HG03039 (cell line): ENCODE measurements around the gene KCTD11.

ENCODE experiments used
- ATAC-seq: cut with Tn5 transposase; IDR thresholded peaks from one replicate; pipeline ENCODE4 v1.9.1; 2021; ENCODE audit warnings: mild to moderate bottlenecking, moderate library complexity; ENCODE audit not compliant: unreplicated experiment

Gene KCTD11

GRCh38 chr17:7351665-7352502 is at the start of gene KCTD11:
TSS of gene KCTD11 (plus strand) at chr17:7352162.
- ATAC-seq, result peak; percentile 50

- no peak for ATAC-seq
These were observed 47.8 kb upstream of the KCTD11 start for GRCh38 chr17:7304179-7304578.

GRCh38 chr17:7306911-7307685 is 44.9 kb upstream of the KCTD11 start, which contains the start of gene EIF5A:
TSS of gene EIF5A (plus strand) at chr17:7307628. CDS start at chr17:7309636, 2,008 bp downstream.
- ATAC-seq, result peak; percentile 64

- ATAC-seq, result no peak
These were observed 44.0 kb upstream of the KCTD11 start for GRCh38 chr17:7307686-7308624.

GRCh38 chr17:7308625-7309433 is 43.1 kb upstream of the KCTD11 start:
- ATAC-seq, result no peak

- ATAC-seq, result no peak
These were observed 42.3 kb upstream of the KCTD11 start for GRCh38 chr17:7309628-7310027.

- ATAC-seq, result no peak
These were observed 40.8 kb upstream of the KCTD11 start for GRCh38 chr17:7311110-7311705.

- ATAC-seq, result no peak
These were observed 39.4 kb upstream of the KCTD11 start for GRCh38 chr17:7312432-7313087.

- no peak for ATAC-seq
These were observed 38.7 kb upstream of the KCTD11 start for GRCh38 chr17:7313088-7313889.

GRCh38 chr17:7313890-7314718 is 37.9 kb upstream of the KCTD11 start:
- no peak for ATAC-seq

- ATAC-seq, result peak; percentile 68
These were observed 37.0 kb upstream of the KCTD11 start, which contains the start of gene GPS2 for GRCh38 chr17:7314719-7315569. TSS of gene GPS2 (minus strand) at chr17:7315360. CDS start at chr17:7315052, 308 bp downstream.

- ATAC-seq, result no peak
These were observed 36.3 kb upstream of the KCTD11 start for GRCh38 chr17:7315570-7316235.

- ATAC-seq, result no peak
These were observed 34.7 kb upstream of the KCTD11 start for GRCh38 chr17:7317161-7317803.

- ATAC-seq, result no peak
These were observed 33.7 kb upstream of the KCTD11 start for GRCh38 chr17:7318121-7318860.

- ATAC-seq, result no peak
These were observed 30.5 kb upstream of the KCTD11 start for GRCh38 chr17:7321466-7321865.
